SK-N-SH treated with all-trans-retinoic acid at 6 μM for 48 hours (cell line): ENCODE measurements around the gene C2CD4D.

Experiments
- ATAC-seq: fragments of 200-7000 bp; cut with Tn5 transposase; 3 replicates; pipeline ENCODE4 v1.9.1; 2020; ENCODE audit warnings: mild to moderate bottlenecking, moderate library complexity
- BACH2 ChIP-seq: fragments of 250-450 bp; sonication (Bioruptor Pico); IDR thresholded peaks from 2 replicates; pipeline ENCODE4 v1.9.0; 2021; ENCODE audit warnings: mild to moderate bottlenecking, borderline replicate concordance
- CSDC2 ChIP-seq: fragments of 250-450 bp; sonication (Bioruptor Pico); IDR thresholded peaks from 2 replicates; pipeline ENCODE4 v1.5.0; 2020; ENCODE audit warnings: mild to moderate bottlenecking, moderate library complexity
- ESRRG ChIP-seq: fragments of 250-450 bp; sonication (Bioruptor Pico); IDR thresholded peaks from 2 replicates; pipeline ENCODE4 v1.6.1; 2021; ENCODE audit warnings: mild to moderate bottlenecking
- GLIS3 ChIP-seq: fragments of 250-450 bp; sonication (Bioruptor Pico); IDR thresholded peaks from 2 replicates; pipeline ENCODE4 v1.5.0; 2020; ENCODE audit warnings: mild to moderate bottlenecking, moderate library complexity
- ISL1 ChIP-seq: fragments of 250-450 bp; sonication (Bioruptor Pico); IDR thresholded peaks from 2 replicates; pipeline ENCODE4 v2.1.2; 2022; ENCODE audit warnings: mild to moderate bottlenecking, moderate library complexity
- OSR1 ChIP-seq: fragments of 250-450 bp; sonication (Bioruptor Pico); IDR thresholded peaks from 2 replicates; pipeline ENCODE4 v1.8.0; 2022; ENCODE audit warnings: moderate library complexity, mild to moderate bottlenecking, inconsistent platforms
- PPARA ChIP-seq: fragments of 250-450 bp; sonication (Bioruptor Pico); IDR thresholded peaks from 2 replicates; pipeline ENCODE4 v1.5.0; 2020; ENCODE audit warnings: mild to moderate bottlenecking, borderline replicate concordance
- RARB ChIP-seq: fragments of 250-450 bp; sonication (Bioruptor Pico); IDR thresholded peaks from 2 replicates; pipeline ENCODE4 v1.8.0; 2021; ENCODE audit warnings: mild to moderate bottlenecking, moderate library complexity
- TCF4 ChIP-seq: fragments of 250-450 bp; sonication (Bioruptor Pico); IDR thresholded peaks from 2 replicates; pipeline ENCODE4 v1.8.0; 2021; ENCODE audit warnings: mild to moderate bottlenecking, moderate library complexity, borderline replicate concordance
- TOX ChIP-seq: fragments of 250-450 bp; sonication (Bioruptor Pico); IDR thresholded peaks from 2 replicates; pipeline ENCODE4 v1.8.0; 2021; ENCODE audit warnings: mild to moderate bottlenecking, moderate library complexity, borderline replicate concordance
- ZC3H10 ChIP-seq: fragments of 250-450 bp; sonication (Bioruptor Pico); IDR thresholded peaks from 2 replicates; pipeline ENCODE4 v1.5.1; 2021; ENCODE audit warnings: mild to moderate bottlenecking, moderate library complexity
- ZFP3 ChIP-seq: fragments of 250-450 bp; sonication (Bioruptor Pico); IDR thresholded peaks from 2 replicates; pipeline ENCODE4 v1.5.0; 2020; ENCODE audit warnings: mild to moderate bottlenecking, moderate library complexity
- ZFP30 ChIP-seq: fragments of 450-650 bp; formaldehyde crosslinking; IDR thresholded peaks from 2 replicates; pipeline ENCODE4 v1.5.0; 2022; ENCODE audit warnings: mild to moderate bottlenecking, moderate library complexity
- ZNF565 ChIP-seq: fragments of 450-650 bp; formaldehyde crosslinking; conservative IDR thresholded peaks from 2 replicates; pipeline ENCODE4 v1.5.0; 2020; ENCODE audit warnings: low read depth, mild to moderate bottlenecking, moderate library complexity
- ZNF70 ChIP-seq: fragments of 450-650 bp; formaldehyde crosslinking; IDR thresholded peaks from 2 replicates; pipeline ENCODE4 v1.5.0; 2020; ENCODE audit warnings: mild to moderate bottlenecking, moderate library complexity
- ZNF8 ChIP-seq: fragments of 450-650 bp; formaldehyde crosslinking; IDR thresholded peaks from 2 replicates; pipeline ENCODE4 v1.5.0; 2020; ENCODE audit warnings: mild to moderate bottlenecking, moderate library complexity
- TF ChIP-seq, protein P1 (sequence below): fragments of 250-450 bp; sonication (Bioruptor Pico); IDR thresholded peaks from 2 replicates; pipeline ENCODE4 v1.8.0; 2020; ENCODE audit warnings: mild to moderate bottlenecking, moderate library complexity, borderline replicate concordance
- TF ChIP-seq, protein P2 (sequence below): fragments of 250-450 bp; sonication (Bioruptor Pico); IDR thresholded peaks from 2 replicates; pipeline ENCODE4 v1.8.0; 2021; ENCODE audit warnings: low read depth, mild to moderate bottlenecking, moderate library complexity, borderline replicate concordance
- TF ChIP-seq, protein P3 (sequence below): fragments of 250-450 bp; sonication (Bioruptor Pico); IDR thresholded peaks from 2 replicates; pipeline ENCODE4 v1.5.0; 2020; ENCODE audit warnings: mild to moderate bottlenecking, moderate library complexity
- TF ChIP-seq, protein P4 (sequence below): fragments of 250-450 bp; sonication (Bioruptor Pico); IDR thresholded peaks from 2 replicates; pipeline ENCODE4 v1.5.1; 2020; ENCODE audit warnings: low read depth, mild to moderate bottlenecking, moderate library complexity

C2CD4D gene

DNA sequence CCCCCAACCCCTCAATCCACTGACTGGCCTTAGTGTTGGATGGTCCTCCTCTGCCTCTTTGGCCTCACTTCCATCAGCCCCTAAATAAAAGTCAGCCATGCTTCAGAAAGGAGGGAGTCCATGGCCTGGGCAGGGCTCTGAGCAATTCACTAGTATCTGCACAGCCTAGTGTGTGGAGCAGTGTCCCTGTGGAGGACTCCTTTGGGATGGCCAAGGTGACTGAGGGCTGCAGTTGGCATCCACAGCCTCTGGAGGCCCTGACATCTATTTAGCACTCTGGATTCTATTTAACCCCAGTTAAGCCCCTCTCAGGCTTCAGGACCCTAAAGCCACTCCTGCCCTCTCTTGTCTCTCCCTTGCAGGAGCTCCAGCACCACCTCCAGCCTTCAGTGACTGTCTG is 10.3 kb upstream of the C2CD4D start:
- no peak for ATAC-seq
- TF ChIP-seq, protein P1, sequence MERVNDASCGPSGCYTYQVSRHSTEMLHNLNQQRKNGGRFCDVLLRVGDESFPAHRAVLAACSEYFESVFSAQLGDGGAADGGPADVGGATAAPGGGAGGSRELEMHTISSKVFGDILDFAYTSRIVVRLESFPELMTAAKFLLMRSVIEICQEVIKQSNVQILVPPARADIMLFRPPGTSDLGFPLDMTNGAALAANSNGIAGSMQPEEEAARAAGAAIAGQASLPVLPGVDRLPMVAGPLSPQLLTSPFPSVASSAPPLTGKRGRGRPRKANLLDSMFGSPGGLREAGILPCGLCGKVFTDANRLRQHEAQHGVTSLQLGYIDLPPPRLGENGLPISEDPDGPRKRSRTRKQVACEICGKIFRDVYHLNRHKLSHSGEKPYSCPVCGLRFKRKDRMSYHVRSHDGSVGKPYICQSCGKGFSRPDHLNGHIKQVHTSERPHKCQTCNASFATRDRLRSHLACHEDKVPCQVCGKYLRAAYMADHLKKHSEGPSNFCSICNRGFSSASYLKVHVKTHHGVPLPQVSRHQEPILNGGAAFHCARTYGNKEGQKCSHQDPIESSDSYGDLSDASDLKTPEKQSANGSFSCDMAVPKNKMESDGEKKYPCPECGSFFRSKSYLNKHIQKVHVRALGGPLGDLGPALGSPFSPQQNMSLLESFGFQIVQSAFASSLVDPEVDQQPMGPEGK (CRISPR knock-in tag): no peak
- no peak for TF ChIP-seq PPARA

DNA sequence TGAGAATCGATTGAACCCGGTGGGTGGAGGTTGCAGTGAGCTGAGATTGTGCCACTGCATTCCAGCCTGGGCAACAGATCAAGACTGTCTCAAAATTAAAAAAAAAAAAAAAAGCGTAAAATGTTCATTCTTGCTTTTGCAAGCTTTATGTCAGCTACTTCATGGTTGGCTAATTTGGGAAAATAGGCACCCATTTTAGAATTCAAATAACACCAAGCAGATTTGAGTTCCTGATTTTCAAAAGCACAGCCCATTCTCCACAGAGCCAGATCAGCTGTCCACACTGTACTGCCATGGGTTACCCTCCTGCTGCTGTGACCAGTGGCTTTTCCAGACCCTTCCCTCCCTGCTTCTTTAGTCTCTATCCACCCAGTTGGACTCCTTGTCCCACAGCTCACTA is 9.5 kb upstream of the C2CD4D start:
- no peak for ATAC-seq

DNA sequence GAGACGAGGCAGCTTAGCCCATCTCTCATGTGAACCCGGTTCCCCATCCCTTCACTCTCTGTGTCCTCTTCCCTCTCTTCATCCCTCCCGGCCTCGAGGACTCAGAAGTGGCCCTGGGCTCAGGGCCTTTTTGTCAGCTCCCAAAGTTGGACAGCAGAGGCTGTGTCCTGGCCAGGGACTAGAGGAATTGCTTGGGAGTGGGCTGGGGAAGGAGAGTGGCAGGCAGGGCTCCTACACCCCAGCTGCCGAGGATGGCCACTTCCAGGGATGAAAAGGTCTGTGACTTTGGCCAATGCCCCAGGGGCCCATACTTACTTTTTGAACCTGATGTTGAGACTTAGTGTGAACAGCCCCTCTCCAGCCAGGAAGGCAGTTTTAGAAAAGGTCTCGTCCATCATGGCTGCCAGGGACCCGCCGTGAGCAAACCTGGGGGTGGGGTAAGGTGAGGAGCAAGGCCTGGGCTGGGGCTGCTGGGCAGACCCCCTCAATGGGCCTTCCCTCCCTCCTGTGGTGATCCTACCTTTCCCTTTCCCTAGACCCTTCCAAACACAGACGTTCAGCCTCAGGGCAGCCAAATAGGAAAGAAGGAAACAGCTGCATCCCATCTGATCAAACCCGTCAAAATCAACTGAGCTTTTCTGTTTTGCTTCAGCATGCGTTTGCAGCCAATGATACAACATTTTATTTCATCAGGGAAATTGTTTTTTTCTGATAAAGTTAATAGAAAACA is 8.4 kb upstream of the C2CD4D start:
- TF ChIP-seq OSR1 (no peak), ZC3H10 (CRISPR knock-in tag) (no peak), ZNF70 (CRISPR knock-in tag) (no peak), ZNF565 (no peak), TCF4 (CRISPR knock-in tag) (peak; percentile 57; the same call in 1 of the 2 replicates)
- TF ChIP-seq, protein P1 (CRISPR knock-in tag): no peak
- ATAC-seq: peak; percentile 22; the same call in 2 of the 3 replicates

More for the DNA sequence above, 9.5 kb upstream of the C2CD4D start:
- TF ChIP-seq PPARA: no peak
- TF ChIP-seq ZFP3 (CRISPR knock-in tag): no peak
- TF ChIP-seq BACH2 (CRISPR knock-in tag): no peak
- no peak for TF ChIP-seq ZNF8 (CRISPR knock-in tag)
- TF ChIP-seq ISL1 (CRISPR knock-in tag): no peak
- TF ChIP-seq, protein P2, sequence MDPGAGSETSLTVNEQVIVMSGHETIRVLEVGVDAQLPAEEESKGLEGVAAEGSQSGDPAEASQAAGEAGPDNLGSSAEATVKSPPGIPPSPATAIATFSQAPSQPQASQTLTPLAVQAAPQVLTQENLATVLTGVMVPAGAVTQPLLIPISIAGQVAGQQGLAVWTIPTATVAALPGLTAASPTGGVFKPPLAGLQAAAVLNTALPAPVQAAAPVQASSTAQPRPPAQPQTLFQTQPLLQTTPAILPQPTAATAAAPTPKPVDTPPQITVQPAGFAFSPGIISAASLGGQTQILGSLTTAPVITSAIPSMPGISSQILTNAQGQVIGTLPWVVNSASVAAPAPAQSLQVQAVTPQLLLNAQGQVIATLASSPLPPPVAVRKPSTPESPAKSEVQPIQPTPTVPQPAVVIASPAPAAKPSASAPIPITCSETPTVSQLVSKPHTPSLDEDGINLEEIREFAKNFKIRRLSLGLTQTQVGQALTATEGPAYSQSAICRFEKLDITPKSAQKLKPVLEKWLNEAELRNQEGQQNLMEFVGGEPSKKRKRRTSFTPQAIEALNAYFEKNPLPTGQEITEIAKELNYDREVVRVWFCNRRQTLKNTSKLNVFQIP (CRISPR knock-in tag): no peak
- no peak for TF ChIP-seq TOX
- TF ChIP-seq GLIS3 (CRISPR knock-in tag): no peak
- no peak for TF ChIP-seq RARB
- TF ChIP-seq, protein P3, sequence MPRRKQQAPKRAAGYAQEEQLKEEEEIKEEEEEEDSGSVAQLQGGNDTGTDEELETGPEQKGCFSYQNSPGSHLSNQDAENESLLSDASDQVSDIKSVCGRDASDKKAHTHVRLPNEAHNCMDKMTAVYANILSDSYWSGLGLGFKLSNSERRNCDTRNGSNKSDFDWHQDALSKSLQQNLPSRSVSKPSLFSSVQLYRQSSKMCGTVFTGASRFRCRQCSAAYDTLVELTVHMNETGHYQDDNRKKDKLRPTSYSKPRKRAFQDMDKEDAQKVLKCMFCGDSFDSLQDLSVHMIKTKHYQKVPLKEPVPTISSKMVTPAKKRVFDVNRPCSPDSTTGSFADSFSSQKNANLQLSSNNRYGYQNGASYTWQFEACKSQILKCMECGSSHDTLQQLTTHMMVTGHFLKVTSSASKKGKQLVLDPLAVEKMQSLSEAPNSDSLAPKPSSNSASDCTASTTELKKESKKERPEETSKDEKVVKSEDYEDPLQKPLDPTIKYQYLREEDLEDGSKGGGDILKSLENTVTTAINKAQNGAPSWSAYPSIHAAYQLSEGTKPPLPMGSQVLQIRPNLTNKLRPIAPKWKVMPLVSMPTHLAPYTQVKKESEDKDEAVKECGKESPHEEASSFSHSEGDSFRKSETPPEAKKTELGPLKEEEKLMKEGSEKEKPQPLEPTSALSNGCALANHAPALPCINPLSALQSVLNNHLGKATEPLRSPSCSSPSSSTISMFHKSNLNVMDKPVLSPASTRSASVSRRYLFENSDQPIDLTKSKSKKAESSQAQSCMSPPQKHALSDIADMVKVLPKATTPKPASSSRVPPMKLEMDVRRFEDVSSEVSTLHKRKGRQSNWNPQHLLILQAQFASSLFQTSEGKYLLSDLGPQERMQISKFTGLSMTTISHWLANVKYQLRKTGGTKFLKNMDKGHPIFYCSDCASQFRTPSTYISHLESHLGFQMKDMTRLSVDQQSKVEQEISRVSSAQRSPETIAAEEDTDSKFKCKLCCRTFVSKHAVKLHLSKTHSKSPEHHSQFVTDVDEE (CRISPR knock-in tag): no peak
- no peak for TF ChIP-seq ZFP30 (CRISPR knock-in tag)
- TF ChIP-seq ZNF565: no peak
- no peak for TF ChIP-seq ZC3H10 (CRISPR knock-in tag)
- TF ChIP-seq ESRRG (CRISPR knock-in tag): no peak
- TF ChIP-seq, protein P4, sequence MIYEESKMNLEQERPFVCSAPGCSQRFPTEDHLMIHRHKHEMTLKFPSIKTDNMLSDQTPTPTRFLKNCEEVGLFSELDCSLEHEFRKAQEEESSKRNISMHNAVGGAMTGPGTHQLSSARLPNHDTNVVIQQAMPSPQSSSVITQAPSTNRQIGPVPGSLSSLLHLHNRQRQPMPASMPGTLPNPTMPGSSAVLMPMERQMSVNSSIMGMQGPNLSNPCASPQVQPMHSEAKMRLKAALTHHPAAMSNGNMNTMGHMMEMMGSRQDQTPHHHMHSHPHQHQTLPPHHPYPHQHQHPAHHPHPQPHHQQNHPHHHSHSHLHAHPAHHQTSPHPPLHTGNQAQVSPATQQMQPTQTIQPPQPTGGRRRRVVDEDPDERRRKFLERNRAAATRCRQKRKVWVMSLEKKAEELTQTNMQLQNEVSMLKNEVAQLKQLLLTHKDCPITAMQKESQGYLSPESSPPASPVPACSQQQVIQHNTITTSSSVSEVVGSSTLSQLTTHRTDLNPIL: no peak
- TF ChIP-seq ZNF70 (CRISPR knock-in tag): no peak
- no peak for TF ChIP-seq CSDC2 (CRISPR knock-in tag)
